ENCODE measurements around the gene TYMS.
A peak's percentile ranks its signal among the peaks of the same experiment; 100 is the strongest.

DNA sequence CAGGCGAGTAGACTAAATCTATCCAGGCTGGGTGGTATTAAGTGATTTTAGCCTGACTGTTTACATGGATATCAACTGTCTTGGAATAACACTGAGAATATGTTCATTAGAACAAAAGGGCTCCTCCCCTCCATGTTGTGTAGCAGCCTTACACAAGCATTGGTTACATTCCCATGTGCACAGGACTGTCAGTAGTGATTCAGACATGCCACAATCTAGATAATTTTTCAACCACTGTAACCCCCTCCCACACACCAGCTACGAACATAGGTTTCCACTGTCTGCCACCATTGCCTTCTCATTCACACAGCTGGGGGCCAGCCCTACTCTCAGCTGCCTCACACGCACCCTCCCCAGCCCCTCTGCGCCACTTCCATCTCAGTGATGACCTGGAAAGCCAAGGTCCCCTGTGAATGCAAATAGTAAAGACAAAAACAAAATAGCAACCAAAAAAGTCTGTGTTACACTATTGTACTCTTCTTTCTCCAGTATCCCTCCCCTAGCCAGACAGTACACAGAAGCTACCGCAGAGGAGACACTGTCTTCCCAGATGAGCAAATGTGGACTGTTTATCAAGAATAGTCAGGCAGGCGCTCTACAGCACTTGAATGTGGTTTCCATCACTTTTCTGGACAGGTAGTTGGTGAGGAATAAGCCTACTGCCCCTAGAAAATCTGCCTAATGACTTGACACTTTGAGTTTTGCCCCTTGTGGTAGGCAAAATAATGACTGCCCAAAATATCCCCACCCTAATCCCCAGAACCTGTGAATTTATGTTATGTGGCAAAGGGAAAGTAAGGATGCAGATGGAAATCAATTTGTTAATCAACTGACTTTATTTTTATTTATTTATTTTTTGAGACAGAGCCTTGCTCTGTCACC lies 27.9 kb upstream of the TYMS start:
- no peak for TF ChIP-seq REST (IDR thresholded peaks at IDR 0.05; ENCODE audit: low read depth, low read length)
- no peak for TF ChIP-seq SIX5 (IDR thresholded peaks at IDR 0.05; ENCODE audit: low read depth, low read length, severe bottlenecking)
- no peak for TF ChIP-seq JUND (IDR thresholded peaks at IDR 0.05; ENCODE audit: low read depth, low read length)
- peak in 2 of 3 experiments; percentile 20 to 29; a peak in 2 of 6 replicates for TF ChIP-seq CTCF (IDR thresholded peaks at IDR 0.05 in 2 of 3, conservative IDR thresholded peaks at IDR 0.05 in 1 of 3; ENCODE audit: control insufficient read depth in 2 of 3, extremely low read depth in 1 of 3, insufficient read depth in 1 of 3, low read depth in 3 of 3, low read length in 3 of 3)
- no peak for TF ChIP-seq SIN3A (IDR thresholded peaks at IDR 0.05; ENCODE audit: low read depth, low read length)
- TF ChIP-seq, protein P1, sequence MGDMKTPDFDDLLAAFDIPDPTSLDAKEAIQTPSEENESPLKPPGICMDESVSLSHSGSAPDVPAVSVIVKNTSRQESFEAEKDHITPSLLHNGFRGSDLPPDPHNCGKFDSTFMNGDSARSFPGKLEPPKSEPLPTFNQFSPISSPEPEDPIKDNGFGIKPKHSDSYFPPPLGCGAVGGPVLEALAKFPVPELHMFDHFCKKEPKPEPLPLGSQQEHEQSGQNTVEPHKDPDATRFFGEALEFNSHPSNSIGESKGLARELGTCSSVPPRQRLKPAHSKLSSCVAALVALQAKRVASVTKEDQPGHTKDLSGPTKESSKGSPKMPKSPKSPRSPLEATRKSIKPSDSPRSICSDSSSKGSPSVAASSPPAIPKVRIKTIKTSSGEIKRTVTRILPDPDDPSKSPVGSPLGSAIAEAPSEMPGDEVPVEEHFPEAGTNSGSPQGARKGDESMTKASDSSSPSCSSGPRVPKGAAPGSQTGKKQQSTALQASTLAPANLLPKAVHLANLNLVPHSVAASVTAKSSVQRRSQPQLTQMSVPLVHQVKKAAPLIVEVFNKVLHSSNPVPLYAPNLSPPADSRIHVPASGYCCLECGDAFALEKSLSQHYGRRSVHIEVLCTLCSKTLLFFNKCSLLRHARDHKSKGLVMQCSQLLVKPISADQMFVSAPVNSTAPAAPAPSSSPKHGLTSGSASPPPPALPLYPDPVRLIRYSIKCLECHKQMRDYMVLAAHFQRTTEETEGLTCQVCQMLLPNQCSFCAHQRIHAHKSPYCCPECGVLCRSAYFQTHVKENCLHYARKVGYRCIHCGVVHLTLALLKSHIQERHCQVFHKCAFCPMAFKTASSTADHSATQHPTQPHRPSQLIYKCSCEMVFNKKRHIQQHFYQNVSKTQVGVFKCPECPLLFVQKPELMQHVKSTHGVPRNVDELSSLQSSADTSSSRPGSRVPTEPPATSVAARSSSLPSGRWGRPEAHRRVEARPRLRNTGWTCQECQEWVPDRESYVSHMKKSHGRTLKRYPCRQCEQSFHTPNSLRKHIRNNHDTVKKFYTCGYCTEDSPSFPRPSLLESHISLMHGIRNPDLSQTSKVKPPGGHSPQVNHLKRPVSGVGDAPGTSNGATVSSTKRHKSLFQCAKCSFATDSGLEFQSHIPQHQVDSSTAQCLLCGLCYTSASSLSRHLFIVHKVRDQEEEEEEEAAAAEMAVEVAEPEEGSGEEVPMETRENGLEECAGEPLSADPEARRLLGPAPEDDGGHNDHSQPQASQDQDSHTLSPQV (IDR thresholded peaks at IDR 0.05) = no peak
- TF ChIP-seq BACH1 (IDR thresholded peaks at IDR 0.05; ENCODE audit: borderline replicate concordance) = no peak
- TF ChIP-seq ZSCAN29 (IDR thresholded peaks at IDR 0.05) = no peak
- no peak for TF ChIP-seq EP300 (IDR thresholded peaks at IDR 0.05; ENCODE audit: borderline replicate concordance in 1 of 2, control insufficient read depth in 1 of 2, low read depth in 2 of 2, low read length in 2 of 2)
- TF ChIP-seq POLR2AphosphoS5 (IDR thresholded peaks at IDR 0.05; ENCODE audit: low read length) = no peak
- no peak for TF ChIP-seq MYC (IDR thresholded peaks at IDR 0.05; ENCODE audit: insufficient read depth, insufficient read length, insufficient replicate concordance, low read length, severe bottlenecking)
- TF ChIP-seq NRF1 (conservative IDR thresholded peaks at IDR 0.05; ENCODE audit: low read depth, low read length) = no peak
- TF ChIP-seq RAD21 (IDR thresholded peaks at IDR 0.05; ENCODE audit: insufficient read depth, low read depth, low read length) = no peak

Data from GM12878 (cell line).